ENCODE results near the gene FOXK1. TPM values are rescaled to one million over a fixed set of nuclear protein-coding genes. Genes with fewer than 3 reads are reported as not detected.

Gene FOXK1
- total RNA-seq, 2 donors from 2014 or later = 34.3 to 62.4 TPM

- Histone ChIP-seq H3K9me3 (no peaks in the 10 kb centered on the region), H3K36me3 (no peaks in the 10 kb centered on the region), H3K4me1 (ENCODE audit: control insufficient read depth in 1 of 2, low read depth in 2 of 2) (peaks cover 20 to 71% of the 10 kb centered on the region in 2 donors), H3K27ac (peak overlapping the region; percentile 83 to 96), H3K4me3 (peak overlapping the region; percentile 79), H3K27me3 (replicated peaks; ENCODE audit: insufficient read depth) (no peaks in the 10 kb centered on the region)
- ATAC-seq (ENCODE audit: insufficient number of reproducible peaks, low FRiP score, low read depth) = no peak
- TF ChIP-seq CTCF (IDR thresholded peaks at IDR 0.05) = no peak
- no peak for DNase-seq (ENCODE audit: low spot score)
These were observed 44.5 kb downstream of the FOXK1 start for GRCh38 chr7:4726566-4726965.

DNA sequence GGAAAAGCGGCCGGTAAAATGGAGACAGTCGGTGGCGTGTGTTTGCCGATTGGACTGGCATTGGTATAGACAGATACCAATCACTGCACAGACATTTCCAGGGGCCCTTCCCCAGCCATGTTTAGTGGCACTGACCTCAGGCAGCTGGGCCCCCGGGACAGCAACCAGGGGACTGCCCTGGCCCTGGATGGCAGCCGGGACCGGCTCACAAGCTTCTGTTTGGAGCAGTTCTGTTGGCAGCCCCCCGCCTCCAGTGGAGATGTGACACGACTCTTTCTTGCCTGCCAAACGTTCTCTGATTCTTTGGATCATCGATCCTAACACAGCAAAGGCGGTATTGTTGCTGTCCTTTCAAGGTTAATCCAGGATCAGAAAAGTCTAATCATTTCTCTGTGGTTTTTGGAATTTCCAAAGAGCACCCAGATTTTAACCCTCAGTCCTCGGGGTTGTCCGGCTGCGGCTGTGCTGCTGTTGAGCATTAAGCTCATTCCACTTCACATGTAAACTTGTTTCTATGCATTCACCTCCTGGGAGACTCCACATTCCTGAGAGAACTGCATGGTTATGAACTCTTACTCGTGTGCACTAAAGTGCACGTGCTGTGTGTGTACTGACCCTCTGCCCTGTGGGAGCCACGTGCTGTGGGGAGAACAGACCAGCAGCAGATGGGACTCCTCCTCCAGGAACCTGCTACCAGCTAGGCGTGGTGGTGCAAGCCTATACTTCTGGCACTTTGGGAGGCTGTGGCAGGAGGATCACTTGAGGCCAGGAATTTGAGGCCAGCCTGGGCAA is 46.0 kb downstream of the FOXK1 start:
- no peak for DNase-seq (ENCODE audit: low spot score)
- Histone ChIP-seq H3K27ac (peak overlapping the region; percentile 83 to 96), H3K4me3 (no peak overlapping the region), H3K36me3 (no peaks in the 10 kb centered on the region), H3K4me1 (ENCODE audit: control insufficient read depth in 1 of 2, low read depth in 2 of 2) (peaks cover 20 to 70% of the 10 kb centered on the region in 2 donors), H3K9me3 (no peaks in the 10 kb centered on the region), H3K27me3 (replicated peaks; ENCODE audit: insufficient read depth) (no peaks in the 10 kb centered on the region)
- no peak for TF ChIP-seq CTCF (IDR thresholded peaks at IDR 0.05)
- ATAC-seq (ENCODE audit: insufficient number of reproducible peaks, low FRiP score, low read depth) = no peak

GRCh38 chr7:4729266-4729665 is 47.2 kb downstream of the FOXK1 start:
- Histone ChIP-seq H3K4me1 (ENCODE audit: control insufficient read depth in 1 of 2, low read depth in 2 of 2) (peaks cover 18 to 59% of the 10 kb centered on the region in 2 donors), H3K9me3 (no peaks in the 10 kb centered on the region), H3K36me3 (no peaks in the 10 kb centered on the region), H3K27ac (peak overlapping the region in 1 of 2 donors; percentile 96), H3K4me3 (no peak overlapping the region), H3K27me3 (replicated peaks; ENCODE audit: insufficient read depth) (no peaks in the 10 kb centered on the region)
- ATAC-seq (ENCODE audit: insufficient number of reproducible peaks, low FRiP score, low read depth) = no peak
- no peak for DNase-seq (ENCODE audit: low spot score)
- TF ChIP-seq CTCF (IDR thresholded peaks at IDR 0.05) = no peak

GRCh38 chr7:4730276-4730675 is 48.2 kb downstream of the FOXK1 start:
- peaks cover 13 to 51% of the 10 kb centered on the region in 2 donors for H3K4me1 ChIP-seq (ENCODE audit: control insufficient read depth in 1 of 2, low read depth in 2 of 2)
- TF ChIP-seq CTCF (IDR thresholded peaks at IDR 0.05) = no peak
- H3K36me3 ChIP-seq = no peaks in the 10 kb centered on the region
- no peak for DNase-seq (ENCODE audit: low spot score)
- no peaks in the 10 kb centered on the region for H3K27me3 ChIP-seq (replicated peaks; ENCODE audit: insufficient read depth)
- H3K9me3 ChIP-seq = no peaks in the 10 kb centered on the region
- no peak overlapping the region for H3K4me3 ChIP-seq
- H3K27ac ChIP-seq = peak overlapping the region in 1 of 2 donors; percentile 52
- ATAC-seq (ENCODE audit: insufficient number of reproducible peaks, low FRiP score, low read depth) = no peak

GRCh38 chr7:4730971-4731370 is 48.9 kb downstream of the FOXK1 start:
- TF ChIP-seq CTCF (IDR thresholded peaks at IDR 0.05) = no peak
- DNase-seq (ENCODE audit: low spot score) (no peak), ATAC-seq (ENCODE audit: insufficient number of reproducible peaks, low FRiP score, low read depth) (no peak)
- no peaks in the 10 kb centered on the region for H3K36me3 ChIP-seq
- no peak overlapping the region for H3K4me3 ChIP-seq
- peaks cover 13 to 48% of the 10 kb centered on the region in 2 donors for H3K4me1 ChIP-seq (ENCODE audit: control insufficient read depth in 1 of 2, low read depth in 2 of 2)
- no peaks in the 10 kb centered on the region for H3K9me3 ChIP-seq
- H3K27ac ChIP-seq = no peak overlapping the region
- H3K27me3 ChIP-seq (replicated peaks; ENCODE audit: insufficient read depth) = no peaks in the 10 kb centered on the region
